ENCODE results near the gene YBX1. TPM values are rescaled to one million over a fixed set of nuclear protein-coding genes. Genes with fewer than 3 reads are reported as not detected.

YBX1 gene
- total and polyA plus RNA-seq, 4 donors, result 393 to 1,633 (median 657) TPM

GRCh38 chr1:42739753-42740700 lies 57.8 kb downstream of the YBX1 start, which contains the start of gene CLDN19:
Gene CLDN19, minus strand, starts transcription at chr1:42740236. Its CDS starts 173 bp downstream, at chr1:42740063.
- H3K9me3 ChIP-seq (ENCODE audit: control insufficient read depth, low read length), result no peaks in the 10 kb centered on the region
- H3K27ac ChIP-seq (ENCODE audit: low read depth in 1 of 2, low read length in 2 of 2), result no peak within 1 kb of the TSS
- ATAC-seq (ENCODE audit: low FRiP score) (no peak), DNase-seq (no peak)
- H3K27me3 ChIP-seq (ENCODE audit: control insufficient read depth in 1 of 2, insufficient read depth in 2 of 2, low read length in 1 of 2), result no peaks in the 10 kb centered on the region
- no peaks in the 10 kb centered on the region for H3K36me3 ChIP-seq (ENCODE audit: control insufficient read depth in 1 of 2, insufficient read depth in 2 of 2, low read length in 1 of 2)
- no peaks in the 10 kb centered on the region for H3K4me1 ChIP-seq (ENCODE audit: control insufficient read depth in 1 of 2, insufficient read depth in 2 of 2, low read length in 2 of 2)
- WGBS, 2 donors, result 67 to 73% methylated on average over 25 to 27 of the region's 27 CpGs
- intact Hi-C loops (cut with DNase I), result loop anchor here (10.0 kb wide), 2 partner anchors 165 to 395 kb away; no protein-coding TSS in a partner anchor
- no peak within 1 kb of the TSS for H3K4me3 ChIP-seq (ENCODE audit: low read length in 2 of 2)

GRCh38 chr1:42740851-42741580 lies 58.8 kb downstream of the YBX1 start:
- Histone ChIP-seq H3K4me3 (ENCODE audit: low read length in 2 of 2) (no peak overlapping the region), H3K27ac (ENCODE audit: low read depth in 1 of 2, low read length in 2 of 2) (no peak overlapping the region), H3K27me3 (ENCODE audit: control insufficient read depth in 1 of 2, insufficient read depth in 2 of 2, low read length in 1 of 2) (no peaks in the 10 kb centered on the region), H3K9me3 (ENCODE audit: control insufficient read depth, low read length) (no peaks in the 10 kb centered on the region), H3K36me3 (ENCODE audit: control insufficient read depth in 1 of 2, insufficient read depth in 2 of 2, low read length in 1 of 2) (peaks cover 0 to 2% of the 10 kb centered on the region in 2 donors), H3K4me1 (ENCODE audit: control insufficient read depth in 1 of 2, insufficient read depth in 2 of 2, low read length in 2 of 2) (no peaks in the 10 kb centered on the region)
- DNase-seq (no peak), ATAC-seq (ENCODE audit: low FRiP score) (no peak)
- intact Hi-C loops (cut with DNase I), result loop anchor here (10.0 kb wide), 2 partner anchors 166 to 396 kb away; no protein-coding TSS in a partner anchor
- WGBS, 2 donors, result 79 to 80% methylated on average over 19 of the region's 19 CpGs

- intact Hi-C loops (cut with DNase I), result loop anchor here (10.0 kb wide), 2 partner anchors 167 to 397 kb away; no protein-coding TSS in a partner anchor
- DNase-seq, result no peak
- no peaks in the 10 kb centered on the region for H3K4me1 ChIP-seq (ENCODE audit: control insufficient read depth in 1 of 2, insufficient read depth in 2 of 2, low read length in 2 of 2)
These were observed 59.5 kb downstream of the YBX1 start for GRCh38 chr1:42741706-42742105.

GRCh38 chr1:42742141-42742540 lies 59.9 kb downstream of the YBX1 start:
- H3K4me1 ChIP-seq (ENCODE audit: control insufficient read depth in 1 of 2, insufficient read depth in 2 of 2, low read length in 2 of 2), result no peaks in the 10 kb centered on the region
- H3K4me3 ChIP-seq (ENCODE audit: low read length in 2 of 2), result no peak overlapping the region
- 86 to 92% methylated on average over 8 of the region's 8 CpGs for WGBS, 2 donors
- peaks cover 0 to 4% of the 10 kb centered on the region in 2 donors for H3K36me3 ChIP-seq (ENCODE audit: control insufficient read depth in 1 of 2, insufficient read depth in 2 of 2, low read length in 1 of 2)
- ATAC-seq (ENCODE audit: low FRiP score) (no peak), DNase-seq (no peak)
- H3K9me3 ChIP-seq (ENCODE audit: control insufficient read depth, low read length), result no peaks in the 10 kb centered on the region
- H3K27me3 ChIP-seq (ENCODE audit: control insufficient read depth in 1 of 2, insufficient read depth in 2 of 2, low read length in 1 of 2), result no peaks in the 10 kb centered on the region
- intact Hi-C loops (cut with DNase I), result loop anchor here (10.0 kb wide), 2 partner anchors 167 to 397 kb away; no protein-coding TSS in a partner anchor
- no peak overlapping the region for H3K27ac ChIP-seq (ENCODE audit: low read depth in 1 of 2, low read length in 2 of 2)

More at GRCh38 chr1:42741706-42742105, 59.5 kb downstream of the YBX1 start:
- Histone ChIP-seq H3K4me3 (ENCODE audit: low read length in 2 of 2) (no peak overlapping the region), H3K27ac (ENCODE audit: low read depth in 1 of 2, low read length in 2 of 2) (no peak overlapping the region), H3K27me3 (ENCODE audit: control insufficient read depth in 1 of 2, insufficient read depth in 2 of 2, low read length in 1 of 2) (no peaks in the 10 kb centered on the region), H3K9me3 (ENCODE audit: control insufficient read depth, low read length) (no peaks in the 10 kb centered on the region), H3K36me3 (ENCODE audit: control insufficient read depth in 1 of 2, insufficient read depth in 2 of 2, low read length in 1 of 2) (peaks cover 0 to 4% of the 10 kb centered on the region in 2 donors)
- no peak for ATAC-seq (ENCODE audit: low FRiP score)
- WGBS, 2 donors, result 84 to 93% methylated on average over 4 of the region's 4 CpGs

GRCh38 chr1:42742617-42743316 lies 60.5 kb downstream of the YBX1 start:
- ATAC-seq (ENCODE audit: low FRiP score), result no peak
- H3K27ac ChIP-seq (ENCODE audit: low read depth in 1 of 2, low read length in 2 of 2), result no peak overlapping the region
- H3K4me1 ChIP-seq (ENCODE audit: control insufficient read depth in 1 of 2, insufficient read depth in 2 of 2, low read length in 2 of 2), result no peaks in the 10 kb centered on the region
- H3K36me3 ChIP-seq (ENCODE audit: control insufficient read depth in 1 of 2, insufficient read depth in 2 of 2, low read length in 1 of 2), result peaks cover 0 to 4% of the 10 kb centered on the region in 2 donors
- WGBS, 2 donors, result 85 to 88% methylated on average over 9 of the region's 9 CpGs
- no peak for DNase-seq
- H3K27me3 ChIP-seq (ENCODE audit: control insufficient read depth in 1 of 2, insufficient read depth in 2 of 2, low read length in 1 of 2), result no peaks in the 10 kb centered on the region
- intact Hi-C loops (cut with DNase I), result loop anchor here (10.0 kb wide), 2 partner anchors 168 to 398 kb away; no protein-coding TSS in a partner anchor
- H3K4me3 ChIP-seq (ENCODE audit: low read length in 2 of 2), result no peak overlapping the region
- no peaks in the 10 kb centered on the region for H3K9me3 ChIP-seq (ENCODE audit: control insufficient read depth, low read length)

- DNase-seq, result no peak
- 75 to 79% methylated on average over 21 of the region's 21 CpGs for WGBS, 2 donors
These were observed 61.3 kb downstream of the YBX1 start for GRCh38 chr1:42743317-42744147.

DNA sequence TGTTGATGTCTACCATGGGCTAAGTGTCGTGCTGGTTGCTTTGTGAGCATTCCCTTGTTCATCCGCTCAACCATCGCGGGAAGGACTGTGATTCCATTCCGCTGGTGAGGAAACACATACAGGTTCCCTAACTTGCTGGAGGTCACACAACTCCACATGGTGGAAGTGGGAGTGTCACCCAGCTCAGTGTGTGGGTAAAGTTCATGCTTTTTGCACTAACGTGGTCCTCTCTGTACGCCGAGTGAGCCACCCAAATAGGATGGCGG lies 61.9 kb downstream of the YBX1 start:
- no peak for ATAC-seq (ENCODE audit: low FRiP score)
- intact Hi-C loops (cut with DNase I), result loop anchor here (10.0 kb wide), 2 partner anchors 169 to 399 kb away; no protein-coding TSS in a partner anchor

More at GRCh38 chr1:42743317-42744147, 61.3 kb downstream of the YBX1 start:
- no peak overlapping the region for H3K27ac ChIP-seq (ENCODE audit: low read depth in 1 of 2, low read length in 2 of 2)
- peaks cover 0 to 7% of the 10 kb centered on the region in 2 donors for H3K36me3 ChIP-seq (ENCODE audit: control insufficient read depth in 1 of 2, insufficient read depth in 2 of 2, low read length in 1 of 2)
- no peaks in the 10 kb centered on the region for H3K27me3 ChIP-seq (ENCODE audit: control insufficient read depth in 1 of 2, insufficient read depth in 2 of 2, low read length in 1 of 2)
- H3K9me3 ChIP-seq (ENCODE audit: control insufficient read depth, low read length), result no peaks in the 10 kb centered on the region
- no peak for ATAC-seq (ENCODE audit: low FRiP score)
- intact Hi-C loops (cut with DNase I), result loop anchor here (10.0 kb wide), 2 partner anchors 169 to 399 kb away; no protein-coding TSS in a partner anchor
- H3K4me3 ChIP-seq (ENCODE audit: low read length in 2 of 2), result no peak overlapping the region
- no peaks in the 10 kb centered on the region for H3K4me1 ChIP-seq (ENCODE audit: control insufficient read depth in 1 of 2, insufficient read depth in 2 of 2, low read length in 2 of 2)

More for the DNA sequence above, 61.9 kb downstream of the YBX1 start:
- Histone ChIP-seq H3K9me3 (ENCODE audit: control insufficient read depth, low read length) (no peaks in the 10 kb centered on the region), H3K4me3 (ENCODE audit: low read length in 2 of 2) (no peak overlapping the region), H3K4me1 (ENCODE audit: control insufficient read depth in 1 of 2, insufficient read depth in 2 of 2, low read length in 2 of 2) (no peaks in the 10 kb centered on the region), H3K27ac (ENCODE audit: low read depth in 1 of 2, low read length in 2 of 2) (no peak overlapping the region), H3K36me3 (ENCODE audit: control insufficient read depth in 1 of 2, insufficient read depth in 2 of 2, low read length in 1 of 2) (peaks cover 0 to 8% of the 10 kb centered on the region in 2 donors), H3K27me3 (ENCODE audit: control insufficient read depth in 1 of 2, insufficient read depth in 2 of 2, low read length in 1 of 2) (no peaks in the 10 kb centered on the region)
- 91 to 93% methylated on average over 9 of the region's 9 CpGs for WGBS, 2 donors
- no peak for DNase-seq

Measured in aorta (tissue), 5 donors.